Mesendoderm (in vitro differentiated cells): Measurements from ENCODE around the gene DOCK2.

Experiments used
- DNase-seq: peaks from one replicate; pipeline ENCODE4 v3.0.0; 2013
- H2AK5ac ChIP-seq: 2 replicates; pipeline ENCODE4 v1.6.1; 2013; ENCODE audit warnings: low read length, inconsistent platforms
- H2BK120ac ChIP-seq: 2 replicates; pipeline ENCODE4 v1.6.1; 2013; ENCODE audit warnings: low read depth, mild to moderate bottlenecking, low read length, moderate library complexity, mixed read lengths
- H2BK15ac ChIP-seq: replicated peaks from 2 replicates; pipeline ENCODE4 v1.6.1; 2013; ENCODE audit warnings: low read depth, mild to moderate bottlenecking, moderate library complexity
- H2BK5ac ChIP-seq: 2 replicates; pipeline ENCODE4 v1.6.1; 2013; ENCODE audit warnings: low read length, inconsistent platforms
- H3K18ac ChIP-seq: 2 replicates; pipeline ENCODE4 v1.6.1; 2013; ENCODE audit warnings: mild to moderate bottlenecking, low read length, mixed read lengths
- H3K23ac ChIP-seq: one replicate; pipeline ENCODE4 v1.6.1; 2013; ENCODE audit warnings: low read length
- H3K27ac ChIP-seq: 2 replicates; pipeline ENCODE4 v1.5.1; 2013; ENCODE audit warnings: low read depth, mild to moderate bottlenecking, inconsistent platforms, low read length, moderate library complexity
- H3K27me3 ChIP-seq: 2 replicates; pipeline ENCODE4 v1.6.1; 2013; ENCODE audit warnings: low read length, control low read depth, mild to moderate bottlenecking, inconsistent platforms; ENCODE audit not compliant: insufficient read depth, poor library complexity
- H3K36me3 ChIP-seq: 2 replicates; pipeline ENCODE4 v1.6.1; 2013; ENCODE audit warnings: low read length, inconsistent platforms; ENCODE audit not compliant: control insufficient read depth, insufficient read depth
- H3K4ac ChIP-seq: one replicate; pipeline ENCODE4 v1.6.1; 2013; ENCODE audit warnings: low read depth, mild to moderate bottlenecking, low read length, moderate library complexity
- H3K4me1 ChIP-seq: 2 replicates; pipeline ENCODE4 v1.6.1; 2013; ENCODE audit warnings: low read depth, low read length, inconsistent platforms; ENCODE audit not compliant: control insufficient read depth
- H3K4me2 ChIP-seq: 2 replicates; pipeline ENCODE4 v1.6.1; 2013; ENCODE audit warnings: low read length
- H3K4me3 ChIP-seq: 2 replicates; pipeline ENCODE4 v1.5.1; 2013; ENCODE audit warnings: mild to moderate bottlenecking, low read length
- H3K56ac ChIP-seq: one replicate; pipeline ENCODE4 v1.6.1; 2013; ENCODE audit warnings: low read length
- H3K79me1 ChIP-seq: 2 replicates; pipeline ENCODE4 v1.6.1; 2013; ENCODE audit warnings: low read length, inconsistent platforms
- H3K79me2 ChIP-seq: 2 replicates; pipeline ENCODE4 v1.6.1; 2013; ENCODE audit warnings: mild to moderate bottlenecking, low read length; ENCODE audit not compliant: control insufficient read depth, insufficient read depth
- H3K9ac ChIP-seq: 2 replicates; pipeline ENCODE4 v1.6.1; 2013; ENCODE audit warnings: low read length, inconsistent platforms
- H4K5ac ChIP-seq: one replicate; pipeline ENCODE4 v1.6.1; 2013; ENCODE audit warnings: low read length
- H4K8ac ChIP-seq: one replicate; pipeline ENCODE4 v1.6.1; 2013; ENCODE audit warnings: low read depth, mild to moderate bottlenecking, control low read depth, low read length, moderate library complexity
- WGBS: extraction: QIAGEN DNeasy Blood & Tissue Kit; methylation state at CpG from one replicate; pipeline ENCODE4 v1.1.7; 2013; ENCODE audit warnings: low lambda C conversion rate, missing lambda C conversion rate; ENCODE audit not compliant: insufficient coverage; ENCODE audit errors: extremely low coverage; 5-methylcytosine and 5-hydroxymethylcytosine counted together

DOCK2 gene

GRCh38 chr5:169875731-169876130 is 238.7 kb downstream of the DOCK2 start:
- Histone ChIP-seq H3K4ac (no peak overlapping the region), H4K8ac (no peak overlapping the region), H2AK5ac (no peak overlapping the region), H3K79me2 (no peaks in the 10 kb centered on the region), H3K36me3 (no peaks in the 10 kb centered on the region), H3K4me2 (no peak overlapping the region), H2BK120ac (no peak overlapping the region), H3K18ac (no peak overlapping the region), H3K9ac (no peak overlapping the region), H3K23ac (no peak overlapping the region), H4K5ac (no peak overlapping the region), H2BK5ac (no peak overlapping the region), H3K27ac (no peak overlapping the region), H3K4me1 (no peaks in the 10 kb centered on the region), H2BK15ac (no peak overlapping the region), H3K79me1 (no peaks in the 10 kb centered on the region), H3K56ac (no peak overlapping the region), H3K27me3 (no peaks in the 10 kb centered on the region), H3K4me3 (no peak overlapping the region)
- no peak for DNase-seq
- WGBS = no CpG with 5 or more reads among the region's 4 CpGs

- Histone ChIP-seq H3K56ac (no peak overlapping the region), H3K23ac (no peak overlapping the region), H3K79me1 (no peaks in the 10 kb centered on the region), H3K18ac (no peak overlapping the region), H3K79me2 (no peaks in the 10 kb centered on the region), H2BK5ac (no peak overlapping the region), H2BK15ac (no peak overlapping the region), H3K9ac (no peak overlapping the region), H3K4me1 (no peaks in the 10 kb centered on the region), H3K27ac (no peak overlapping the region), H2BK120ac (no peak overlapping the region), H4K5ac (no peak overlapping the region), H4K8ac (no peak overlapping the region), H3K4me2 (no peak overlapping the region), H3K36me3 (no peaks in the 10 kb centered on the region), H2AK5ac (no peak overlapping the region), H3K27me3 (no peaks in the 10 kb centered on the region), H3K4ac (no peak overlapping the region), H3K4me3 (no peak overlapping the region)
- no peak for DNase-seq
- WGBS = no CpG with 5 or more reads among the region's 1 CpG
Observed at GRCh38 chr5:169876386-169876785, 239.3 kb downstream of the DOCK2 start.

- Histone ChIP-seq H4K5ac (no peak overlapping the region), H2AK5ac (no peak overlapping the region), H2BK5ac (no peak overlapping the region), H4K8ac (no peak overlapping the region), H3K4me2 (no peak overlapping the region), H3K4me1 (no peaks in the 10 kb centered on the region), H3K79me1 (no peaks in the 10 kb centered on the region), H2BK15ac (no peak overlapping the region), H3K4ac (no peak overlapping the region), H3K18ac (no peak overlapping the region), H3K9ac (no peak overlapping the region), H3K36me3 (no peaks in the 10 kb centered on the region), H3K23ac (no peak overlapping the region), H3K56ac (no peak overlapping the region), H2BK120ac (no peak overlapping the region), H3K4me3 (no peak overlapping the region), H3K27ac (no peak overlapping the region), H3K79me2 (no peaks in the 10 kb centered on the region), H3K27me3 (no peaks in the 10 kb centered on the region)
- no peak for DNase-seq
- no CpG with 5 or more reads among the region's 4 CpGs for WGBS
Observed at GRCh38 chr5:169880012-169880663, 243.1 kb downstream of the DOCK2 start.

- Histone ChIP-seq H2BK120ac (no peak overlapping the region), H3K27ac (no peak overlapping the region), H3K4me2 (no peak overlapping the region), H3K18ac (no peak overlapping the region), H3K9ac (no peak overlapping the region), H4K8ac (no peak overlapping the region), H3K56ac (no peak overlapping the region), H2AK5ac (no peak overlapping the region), H2BK15ac (no peak overlapping the region), H4K5ac (no peak overlapping the region), H3K23ac (no peak overlapping the region), H3K36me3 (no peaks in the 10 kb centered on the region), H2BK5ac (no peak overlapping the region), H3K4me1 (no peaks in the 10 kb centered on the region), H3K27me3 (no peaks in the 10 kb centered on the region), H3K4ac (no peak overlapping the region), H3K79me1 (no peaks in the 10 kb centered on the region), H3K79me2 (no peaks in the 10 kb centered on the region), H3K4me3 (no peak overlapping the region)
- no CpG with 5 or more reads among the region's 2 CpGs for WGBS
- no peak for DNase-seq
Observed at GRCh38 chr5:169880785-169881184, 243.7 kb downstream of the DOCK2 start.

GRCh38 chr5:169881702-169882303 is 244.7 kb downstream of the DOCK2 start:
- no peak overlapping the region for H2BK15ac ChIP-seq
- no peak overlapping the region for H2BK120ac ChIP-seq
- H3K4me3 ChIP-seq = no peak overlapping the region
- no peak overlapping the region for H2BK5ac ChIP-seq
- no peak overlapping the region for H4K8ac ChIP-seq
- H4K5ac ChIP-seq = no peak overlapping the region
- WGBS = no CpG with 5 or more reads among the region's 5 CpGs
- H3K4ac ChIP-seq = no peak overlapping the region
- H3K23ac ChIP-seq = no peak overlapping the region
- H2AK5ac ChIP-seq = no peak overlapping the region
- no peaks in the 10 kb centered on the region for H3K36me3 ChIP-seq
- no peaks in the 10 kb centered on the region for H3K4me1 ChIP-seq
- no peak overlapping the region for H3K4me2 ChIP-seq
- no peak overlapping the region for H3K18ac ChIP-seq
- no peak overlapping the region for H3K27ac ChIP-seq
- no peak for DNase-seq
- H3K56ac ChIP-seq = no peak overlapping the region
- no peaks in the 10 kb centered on the region for H3K27me3 ChIP-seq
- no peaks in the 10 kb centered on the region for H3K79me1 ChIP-seq
- H3K79me2 ChIP-seq = no peaks in the 10 kb centered on the region
- no peak overlapping the region for H3K9ac ChIP-seq

DNA sequence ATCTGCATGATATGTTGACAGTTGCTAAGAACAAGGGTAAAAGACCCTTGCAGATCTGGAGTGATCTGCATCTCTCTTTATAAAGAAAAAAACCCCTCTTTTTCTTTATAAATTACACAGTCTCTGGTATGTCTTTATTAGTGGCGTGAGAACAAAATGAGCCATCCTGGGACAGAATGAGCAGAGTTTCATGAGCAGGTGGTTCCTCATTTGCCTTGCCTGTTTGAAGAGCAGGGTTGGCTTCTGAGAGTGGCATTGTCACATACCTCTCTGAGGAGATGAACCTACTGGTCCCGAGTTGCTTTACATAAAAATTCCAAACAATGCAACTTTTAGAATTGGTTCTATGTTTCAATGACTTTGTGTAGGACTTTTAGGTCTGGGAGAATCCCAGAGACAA is 249.0 kb downstream of the DOCK2 start:
- Histone ChIP-seq H3K4me3 (no peak overlapping the region), H2BK15ac (no peak overlapping the region), H2AK5ac (no peak overlapping the region), H3K9ac (no peak overlapping the region), H4K8ac (no peak overlapping the region), H3K18ac (no peak overlapping the region), H3K56ac (no peak overlapping the region), H3K79me1 (no peaks in the 10 kb centered on the region), H3K27ac (no peak overlapping the region), H2BK120ac (no peak overlapping the region), H3K4ac (no peak overlapping the region), H3K4me1 (no peaks in the 10 kb centered on the region), H3K36me3 (no peaks in the 10 kb centered on the region), H3K23ac (no peak overlapping the region), H3K79me2 (no peaks in the 10 kb centered on the region), H4K5ac (no peak overlapping the region), H3K27me3 (no peaks in the 10 kb centered on the region), H2BK5ac (no peak overlapping the region), H3K4me2 (no peak overlapping the region)
- no peak for DNase-seq
- no CpG with 5 or more reads among the region's 2 CpGs for WGBS
